HEK293 (cell line): ENCODE data around the gene CD82.

Experiments used
- CTCF ChIA-PET: fragments of 350-600 bp; formaldehyde crosslinking; extraction: SDS; loops from one replicate; lab custom pipeline; 2021; ENCODE audit warnings: antibody characterized with exemption; lab: Yijun Ruan, JAX
- POLR2A ChIA-PET: fragments of 300-600 bp; formaldehyde crosslinking; extraction: SDS; loops from one replicate; lab custom pipeline; 2020; ENCODE audit warnings: antibody characterized with exemption, inconsistent platforms; lab: Yijun Ruan, JAX
- H3K27ac ChIP-seq: fragments of 200-500 bp; sonication (Bioruptor generic); 2 replicates; pipeline ENCODE4 v1.5.1; 2014; ENCODE audit warnings: low read depth, low read length, control low read depth, inconsistent platforms; ENCODE audit errors: extremely low read depth
- H3K36me3 ChIP-seq, 2 experiments: fragments of 200-500 bp in 1 of 2; sonication (Bioruptor generic) in 1 of 2; 1 replicate in 1 of 2; 2 replicates in 1 of 2; pipeline ENCODE4 v1.5.1; 2014 to 2017; ENCODE audit warnings: inconsistent platforms in 2 of 2, low read length in 2 of 2; ENCODE audit not compliant: control insufficient read depth in 2 of 2, insufficient read depth in 1 of 2
- H3K4me1 ChIP-seq: fragments of 200-500 bp; sonication (Bioruptor generic); 2 replicates; pipeline ENCODE4 v1.5.1; 2014; ENCODE audit warnings: mild to moderate bottlenecking, low read length, inconsistent platforms; ENCODE audit not compliant: control insufficient read depth, insufficient read depth
- H3K4me3 ChIP-seq: 2 replicates; pipeline ENCODE4 v1.5.1; 2011; ENCODE audit warnings: low read depth, mild to moderate bottlenecking, control low read depth, low read length, moderate library complexity
- H3K9me3 ChIP-seq: fragments of 200-500 bp; sonication (Bioruptor generic); 2 replicates; pipeline ENCODE4 v1.5.1; 2014; ENCODE audit warnings: low read depth, low read length, inconsistent platforms; ENCODE audit not compliant: control insufficient read depth, insufficient read depth
- CTCF ChIP-seq: fragments of 450-650 bp; formaldehyde crosslinking; IDR thresholded peaks from 2 replicates; pipeline ENCODE4 v1.5.1; 2016; ENCODE audit warnings: missing biosample characterization, missing genetic modification characterization
- SP3 ChIP-seq: fragments of 450-650 bp; formaldehyde crosslinking; IDR thresholded peaks from 2 replicates; pipeline ENCODE4 v1.5.1; 2016; ENCODE audit warnings: missing biosample characterization, missing genetic modification characterization
- YY2 ChIP-seq: fragments of 450-650 bp; formaldehyde crosslinking; IDR thresholded peaks from 2 replicates; pipeline ENCODE4 v1.5.1; 2016; ENCODE audit warnings: missing biosample characterization, missing genetic modification characterization
- ZBTB17 ChIP-seq: fragments of 450-650 bp; formaldehyde crosslinking; IDR thresholded peaks from 2 replicates; pipeline ENCODE4 v1.5.1; 2016; ENCODE audit warnings: missing biosample characterization, missing genetic modification characterization
- ZBTB8A ChIP-seq: fragments of 450-650 bp; formaldehyde crosslinking; IDR thresholded peaks from 2 replicates; pipeline ENCODE4 v1.5.1; 2016; ENCODE audit warnings: missing biosample characterization, missing genetic modification characterization
- ZFP41 ChIP-seq: fragments of 450-650 bp; formaldehyde crosslinking; IDR thresholded peaks from 2 replicates; pipeline ENCODE4 v1.5.1; 2016; ENCODE audit warnings: missing biosample characterization, missing genetic modification characterization, borderline replicate concordance
- ZNF112 ChIP-seq: fragments of 450-650 bp; formaldehyde crosslinking; IDR thresholded peaks from 2 replicates; pipeline ENCODE4 v1.5.0; 2017; ENCODE audit warnings: missing biosample characterization, missing genetic modification characterization
- ZNF155 ChIP-seq: fragments of 450-650 bp; formaldehyde crosslinking; IDR thresholded peaks from 2 replicates; pipeline ENCODE4 v1.5.1; 2016; ENCODE audit warnings: missing biosample characterization, missing genetic modification characterization
- ZNF202 ChIP-seq: fragments of 450-650 bp; formaldehyde crosslinking; IDR thresholded peaks from 2 replicates; pipeline ENCODE4 v1.5.1; 2016; ENCODE audit warnings: missing biosample characterization, missing genetic modification characterization, borderline replicate concordance
- ZNF23 ChIP-seq: fragments of 450-650 bp; formaldehyde crosslinking; IDR thresholded peaks from 2 replicates; pipeline ENCODE4 v1.5.1; 2016; ENCODE audit warnings: missing biosample characterization, missing genetic modification characterization, borderline replicate concordance
- ZNF26 ChIP-seq: fragments of 450-650 bp; formaldehyde crosslinking; IDR thresholded peaks from 2 replicates; pipeline ENCODE4 v1.5.1; 2016; ENCODE audit warnings: missing biosample characterization, missing genetic modification characterization
- ZNF324 ChIP-seq: fragments of 450-650 bp; formaldehyde crosslinking; IDR thresholded peaks from 2 replicates; pipeline ENCODE4 v1.5.1; 2016; ENCODE audit warnings: missing biosample characterization, missing genetic modification characterization
- ZNF341 ChIP-seq: fragments of 450-650 bp; formaldehyde crosslinking; IDR thresholded peaks from 2 replicates; pipeline ENCODE4; 2016; ENCODE audit warnings: low read depth, missing biosample characterization, missing genetic modification characterization
- ZNF398 ChIP-seq: fragments of 450-650 bp; formaldehyde crosslinking; IDR thresholded peaks from 2 replicates; pipeline ENCODE4 v1.5.1; 2017; ENCODE audit warnings: missing biosample characterization, missing genetic modification characterization
- ZNF404 ChIP-seq: fragments of 450-650 bp; formaldehyde crosslinking; IDR thresholded peaks from 2 replicates; pipeline ENCODE4 v1.5.1; 2017; ENCODE audit warnings: missing biosample characterization, missing genetic modification characterization
- ZSCAN30 ChIP-seq: fragments of 450-650 bp; IDR thresholded peaks from 2 replicates; pipeline ENCODE4 v1.5.1; 2018; ENCODE audit warnings: missing biosample characterization, mild to moderate bottlenecking, missing genetic modification characterization, moderate library complexity
- TF ChIP-seq, protein P1 (sequence below): fragments of 450-650 bp; formaldehyde crosslinking; IDR thresholded peaks from 2 replicates; pipeline ENCODE4 v1.5.1; 2016; ENCODE audit warnings: missing biosample characterization, missing genetic modification characterization, low read depth
- TF ChIP-seq, protein P2 (sequence below): fragments of 450-650 bp; formaldehyde crosslinking; IDR thresholded peaks from 2 replicates; pipeline ENCODE4 v1.5.0; 2017; ENCODE audit warnings: missing biosample characterization, missing genetic modification characterization, borderline replicate concordance
- TF ChIP-seq, protein P3 (sequence below): fragments of 450-650 bp; formaldehyde crosslinking; IDR thresholded peaks from 2 replicates; pipeline ENCODE4 v1.5.1; 2016; ENCODE audit warnings: missing biosample characterization, missing genetic modification characterization, low read depth

Gene CD82

GRCh38 chr11:44622190-44622650 lies 56.8 kb downstream of the CD82 start:
- ChIA-PET POLR2A (no interaction called here), CTCF (interaction anchor here (0.7 to 8.0 kb wide), 25 partner anchors 11 to 483 kb away, joined by 3 to 275 read pairs (median 5); partner anchors contain the start of gene CD82)
- TF ChIP-seq ZBTB8A (tag by site-specific recombination), result no peak
- no peak for TF ChIP-seq ZNF324 (tag by site-specific recombination)
- TF ChIP-seq, protein P1, sequence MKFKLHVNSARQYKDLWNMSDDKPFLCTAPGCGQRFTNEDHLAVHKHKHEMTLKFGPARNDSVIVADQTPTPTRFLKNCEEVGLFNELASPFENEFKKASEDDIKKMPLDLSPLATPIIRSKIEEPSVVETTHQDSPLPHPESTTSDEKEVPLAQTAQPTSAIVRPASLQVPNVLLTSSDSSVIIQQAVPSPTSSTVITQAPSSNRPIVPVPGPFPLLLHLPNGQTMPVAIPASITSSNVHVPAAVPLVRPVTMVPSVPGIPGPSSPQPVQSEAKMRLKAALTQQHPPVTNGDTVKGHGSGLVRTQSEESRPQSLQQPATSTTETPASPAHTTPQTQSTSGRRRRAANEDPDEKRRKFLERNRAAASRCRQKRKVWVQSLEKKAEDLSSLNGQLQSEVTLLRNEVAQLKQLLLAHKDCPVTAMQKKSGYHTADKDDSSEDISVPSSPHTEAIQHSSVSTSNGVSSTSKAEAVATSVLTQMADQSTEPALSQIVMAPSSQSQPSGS (tag by site-specific recombination), result no peak
- no peak for TF ChIP-seq ZNF202 (tag by site-specific recombination)
- TF ChIP-seq ZNF404 (tag by site-specific recombination), result no peak
- no peak for TF ChIP-seq SP3 (tag by site-specific recombination)
- no peak for TF ChIP-seq ZNF155
- no peak for TF ChIP-seq CTCF (tag by site-specific recombination)
- no peak for TF ChIP-seq YY2
- TF ChIP-seq ZSCAN30 (tag by site-specific recombination), result no peak
- no peak for TF ChIP-seq ZNF112 (tag by site-specific recombination)
- TF ChIP-seq ZFP41 (tag by site-specific recombination), result no peak
- TF ChIP-seq ZNF398 (tag by site-specific recombination), result no peak
- no peak for TF ChIP-seq ZNF341 (tag by site-specific recombination)
- TF ChIP-seq, protein P2, sequence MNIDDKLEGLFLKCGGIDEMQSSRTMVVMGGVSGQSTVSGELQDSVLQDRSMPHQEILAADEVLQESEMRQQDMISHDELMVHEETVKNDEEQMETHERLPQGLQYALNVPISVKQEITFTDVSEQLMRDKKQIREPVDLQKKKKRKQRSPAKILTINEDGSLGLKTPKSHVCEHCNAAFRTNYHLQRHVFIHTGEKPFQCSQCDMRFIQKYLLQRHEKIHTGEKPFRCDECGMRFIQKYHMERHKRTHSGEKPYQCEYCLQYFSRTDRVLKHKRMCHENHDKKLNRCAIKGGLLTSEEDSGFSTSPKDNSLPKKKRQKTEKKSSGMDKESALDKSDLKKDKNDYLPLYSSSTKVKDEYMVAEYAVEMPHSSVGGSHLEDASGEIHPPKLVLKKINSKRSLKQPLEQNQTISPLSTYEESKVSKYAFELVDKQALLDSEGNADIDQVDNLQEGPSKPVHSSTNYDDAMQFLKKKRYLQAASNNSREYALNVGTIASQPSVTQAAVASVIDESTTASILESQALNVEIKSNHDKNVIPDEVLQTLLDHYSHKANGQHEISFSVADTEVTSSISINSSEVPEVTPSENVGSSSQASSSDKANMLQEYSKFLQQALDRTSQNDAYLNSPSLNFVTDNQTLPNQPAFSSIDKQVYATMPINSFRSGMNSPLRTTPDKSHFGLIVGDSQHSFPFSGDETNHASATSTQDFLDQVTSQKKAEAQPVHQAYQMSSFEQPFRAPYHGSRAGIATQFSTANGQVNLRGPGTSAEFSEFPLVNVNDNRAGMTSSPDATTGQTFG (tag by site-specific recombination), result no peak
- TF ChIP-seq ZBTB17 (tag by site-specific recombination), result no peak
- TF ChIP-seq, protein P3, sequence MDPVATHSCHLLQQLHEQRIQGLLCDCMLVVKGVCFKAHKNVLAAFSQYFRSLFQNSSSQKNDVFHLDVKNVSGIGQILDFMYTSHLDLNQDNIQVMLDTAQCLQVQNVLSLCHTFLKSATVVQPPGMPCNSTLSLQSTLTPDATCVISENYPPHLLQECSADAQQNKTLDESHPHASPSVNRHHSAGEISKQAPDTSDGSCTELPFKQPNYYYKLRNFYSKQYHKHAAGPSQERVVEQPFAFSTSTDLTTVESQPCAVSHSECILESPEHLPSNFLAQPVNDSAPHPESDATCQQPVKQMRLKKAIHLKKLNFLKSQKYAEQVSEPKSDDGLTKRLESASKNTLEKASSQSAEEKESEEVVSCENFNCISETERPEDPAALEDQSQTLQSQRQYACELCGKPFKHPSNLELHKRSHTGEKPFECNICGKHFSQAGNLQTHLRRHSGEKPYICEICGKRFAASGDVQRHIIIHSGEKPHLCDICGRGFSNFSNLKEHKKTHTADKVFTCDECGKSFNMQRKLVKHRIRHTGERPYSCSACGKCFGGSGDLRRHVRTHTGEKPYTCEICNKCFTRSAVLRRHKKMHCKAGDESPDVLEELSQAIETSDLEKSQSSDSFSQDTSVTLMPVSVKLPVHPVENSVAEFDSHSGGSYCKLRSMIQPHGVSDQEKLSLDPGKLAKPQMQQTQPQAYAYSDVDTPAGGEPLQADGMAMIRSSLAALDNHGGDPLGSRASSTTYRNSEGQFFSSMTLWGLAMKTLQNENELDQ (tag by site-specific recombination), result no peak
- no peak for TF ChIP-seq ZNF26 (tag by site-specific recombination)
- no peak for TF ChIP-seq ZNF23 (tag by site-specific recombination)
- Histone ChIP-seq H3K4me1 (no peaks in the 10 kb centered on the region), H3K4me3 (no peak overlapping the region), H3K27ac (no peak overlapping the region), H3K9me3 (no peaks in the 10 kb centered on the region), H3K36me3 (no peaks in the 10 kb centered on the region)
